ENCODE results near the gene TADA1. TPM values are rescaled to one million over a fixed set of nuclear protein-coding genes. Genes with fewer than 3 reads are reported as not detected.

TADA1 gene
- total RNA-seq, 1 donor from 2014 or later: 11.7 TPM

DNA sequence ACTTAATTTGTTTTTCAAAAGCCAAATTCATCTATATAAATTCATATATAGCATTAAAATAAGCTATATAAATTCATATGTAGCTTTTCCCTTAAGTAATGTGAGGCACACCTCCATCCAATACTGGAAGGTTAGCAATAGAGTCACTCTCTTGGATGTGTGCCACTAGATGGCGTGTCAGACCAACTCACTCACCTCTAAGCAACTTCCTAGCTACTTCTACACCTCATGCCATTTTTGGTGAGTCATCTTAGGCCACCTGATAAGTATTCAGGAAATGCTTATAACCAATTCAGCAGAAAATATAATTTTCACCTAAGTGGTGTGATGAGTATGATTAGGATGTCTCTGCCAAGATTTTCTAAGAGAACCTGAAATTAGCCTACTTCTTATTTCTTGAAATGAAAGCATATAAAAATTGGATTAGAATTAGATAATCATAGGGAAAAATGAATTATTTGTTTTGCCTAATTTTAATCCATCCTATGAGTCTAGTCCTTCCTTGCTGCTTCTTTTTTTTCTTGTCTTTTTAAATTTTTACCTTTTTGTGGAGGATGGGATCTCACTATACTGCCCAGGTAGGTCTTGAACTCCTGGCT lies 34.4 kb upstream of the TADA1 start:
- no peak overlapping the region for H3K4me3 Mint-ChIP-seq (ENCODE audit: unreplicated experiment)
- H3K36me3 Mint-ChIP-seq (ENCODE audit: low read depth, unreplicated experiment): no peaks in the 10 kb centered on the region
- TF ChIP-seq, protein P1, sequence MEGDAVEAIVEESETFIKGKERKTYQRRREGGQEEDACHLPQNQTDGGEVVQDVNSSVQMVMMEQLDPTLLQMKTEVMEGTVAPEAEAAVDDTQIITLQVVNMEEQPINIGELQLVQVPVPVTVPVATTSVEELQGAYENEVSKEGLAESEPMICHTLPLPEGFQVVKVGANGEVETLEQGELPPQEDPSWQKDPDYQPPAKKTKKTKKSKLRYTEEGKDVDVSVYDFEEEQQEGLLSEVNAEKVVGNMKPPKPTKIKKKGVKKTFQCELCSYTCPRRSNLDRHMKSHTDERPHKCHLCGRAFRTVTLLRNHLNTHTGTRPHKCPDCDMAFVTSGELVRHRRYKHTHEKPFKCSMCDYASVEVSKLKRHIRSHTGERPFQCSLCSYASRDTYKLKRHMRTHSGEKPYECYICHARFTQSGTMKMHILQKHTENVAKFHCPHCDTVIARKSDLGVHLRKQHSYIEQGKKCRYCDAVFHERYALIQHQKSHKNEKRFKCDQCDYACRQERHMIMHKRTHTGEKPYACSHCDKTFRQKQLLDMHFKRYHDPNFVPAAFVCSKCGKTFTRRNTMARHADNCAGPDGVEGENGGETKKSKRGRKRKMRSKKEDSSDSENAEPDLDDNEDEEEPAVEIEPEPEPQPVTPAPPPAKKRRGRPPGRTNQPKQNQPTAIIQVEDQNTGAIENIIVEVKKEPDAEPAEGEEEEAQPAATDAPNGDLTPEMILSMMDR (IDR thresholded peaks at IDR 0.05; ENCODE audit: unreplicated experiment): peak; percentile 74
- no peak overlapping the region for H3K27ac Mint-ChIP-seq (ENCODE audit: unreplicated experiment)
- peak; percentile 62 for DNase-seq (ENCODE audit: low spot score)
- H3K27me3 Mint-ChIP-seq (ENCODE audit: unreplicated experiment): no peaks in the 10 kb centered on the region
- H3K9me3 Mint-ChIP-seq (ENCODE audit: unreplicated experiment): peaks cover 4% of the 10 kb centered on the region
- H3K4me1 Mint-ChIP-seq (ENCODE audit: unreplicated experiment): no peaks in the 10 kb centered on the region

DNA sequence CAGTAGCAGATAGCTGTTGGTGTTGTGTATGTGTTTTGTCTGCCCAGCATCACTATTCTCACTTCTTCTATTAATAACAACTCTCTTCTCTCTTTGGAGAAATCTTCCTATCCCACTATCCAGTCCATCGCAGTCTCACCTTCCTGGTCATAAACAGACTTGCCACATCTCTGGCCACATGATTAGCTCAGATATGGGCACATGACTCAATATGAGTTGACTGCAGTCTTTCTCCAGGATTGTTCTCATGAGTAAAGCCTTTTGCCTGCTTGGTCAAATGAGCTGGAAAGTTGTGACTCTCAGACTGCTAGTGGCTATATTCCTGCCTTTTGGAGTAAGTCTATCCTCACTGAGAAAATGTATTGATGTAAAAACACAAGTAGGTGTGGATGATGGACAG lies 32.9 kb upstream of the TADA1 start:
- Mint-ChIP-seq H3K9me3 (ENCODE audit: unreplicated experiment) (peaks cover 4% of the 10 kb centered on the region), H3K36me3 (ENCODE audit: low read depth, unreplicated experiment) (no peaks in the 10 kb centered on the region), H3K4me1 (ENCODE audit: unreplicated experiment) (no peaks in the 10 kb centered on the region), H3K27me3 (ENCODE audit: unreplicated experiment) (no peaks in the 10 kb centered on the region), H3K27ac (ENCODE audit: unreplicated experiment) (no peak overlapping the region), H3K4me3 (ENCODE audit: unreplicated experiment) (no peak overlapping the region)
- TF ChIP-seq, protein P1 (IDR thresholded peaks at IDR 0.05; ENCODE audit: unreplicated experiment): no peak
- no peak for DNase-seq (ENCODE audit: low spot score)

DNA sequence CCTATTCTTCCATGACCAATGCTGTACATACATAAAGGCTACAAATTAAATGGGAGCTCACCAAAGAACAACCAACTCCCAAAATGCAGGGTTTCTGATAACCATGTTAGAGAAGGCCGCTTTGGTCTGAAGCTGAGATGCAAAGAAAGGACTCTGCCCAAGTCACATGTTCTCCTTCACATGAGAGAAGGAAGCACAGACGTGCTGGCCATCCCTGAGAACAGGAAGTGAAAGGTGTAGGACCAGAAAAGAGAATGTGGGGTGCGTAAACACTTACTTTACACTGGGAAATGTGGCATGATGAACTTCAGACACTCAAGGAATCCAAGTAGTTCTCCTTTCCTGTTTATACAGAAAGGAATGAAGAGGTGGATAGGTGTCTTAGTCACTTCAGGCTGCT lies 31.7 kb upstream of the TADA1 start:
- Mint-ChIP-seq H3K4me3 (ENCODE audit: unreplicated experiment) (no peak overlapping the region), H3K27me3 (ENCODE audit: unreplicated experiment) (peaks cover 2% of the 10 kb centered on the region), H3K4me1 (ENCODE audit: unreplicated experiment) (no peaks in the 10 kb centered on the region), H3K36me3 (ENCODE audit: low read depth, unreplicated experiment) (no peaks in the 10 kb centered on the region), H3K27ac (ENCODE audit: unreplicated experiment) (no peak overlapping the region), H3K9me3 (ENCODE audit: unreplicated experiment) (peaks cover 4% of the 10 kb centered on the region)
- no peak for DNase-seq (ENCODE audit: low spot score)
- TF ChIP-seq, protein P1 (IDR thresholded peaks at IDR 0.05; ENCODE audit: unreplicated experiment): no peak

DNA sequence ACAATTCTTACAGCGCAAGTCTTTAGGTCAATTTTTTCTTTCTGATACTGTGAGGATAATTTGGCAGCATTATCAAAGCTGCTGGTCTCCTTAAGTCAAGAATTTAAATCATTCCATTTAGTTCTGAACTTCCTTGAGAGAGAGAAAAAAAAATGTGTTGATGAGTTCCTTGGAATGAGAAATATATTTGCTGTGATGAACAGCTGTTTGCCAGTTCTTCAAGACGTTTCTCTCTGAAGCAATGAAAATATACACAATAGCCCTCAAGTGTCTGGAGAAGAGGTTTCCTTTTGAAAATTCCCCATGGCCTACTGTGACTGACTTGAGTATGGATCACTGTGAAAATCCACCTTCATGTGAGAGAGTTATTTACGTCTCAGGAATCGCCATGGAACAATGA lies 31.0 kb upstream of the TADA1 start:
- Mint-ChIP-seq H3K4me3 (ENCODE audit: unreplicated experiment) (no peak overlapping the region), H3K4me1 (ENCODE audit: unreplicated experiment) (no peaks in the 10 kb centered on the region), H3K36me3 (ENCODE audit: low read depth, unreplicated experiment) (no peaks in the 10 kb centered on the region), H3K9me3 (ENCODE audit: unreplicated experiment) (peaks cover 4% of the 10 kb centered on the region), H3K27me3 (ENCODE audit: unreplicated experiment) (peaks cover 2% of the 10 kb centered on the region), H3K27ac (ENCODE audit: unreplicated experiment) (no peak overlapping the region)
- TF ChIP-seq, protein P1 (IDR thresholded peaks at IDR 0.05; ENCODE audit: unreplicated experiment): no peak
- DNase-seq (ENCODE audit: low spot score): no peak

DNA sequence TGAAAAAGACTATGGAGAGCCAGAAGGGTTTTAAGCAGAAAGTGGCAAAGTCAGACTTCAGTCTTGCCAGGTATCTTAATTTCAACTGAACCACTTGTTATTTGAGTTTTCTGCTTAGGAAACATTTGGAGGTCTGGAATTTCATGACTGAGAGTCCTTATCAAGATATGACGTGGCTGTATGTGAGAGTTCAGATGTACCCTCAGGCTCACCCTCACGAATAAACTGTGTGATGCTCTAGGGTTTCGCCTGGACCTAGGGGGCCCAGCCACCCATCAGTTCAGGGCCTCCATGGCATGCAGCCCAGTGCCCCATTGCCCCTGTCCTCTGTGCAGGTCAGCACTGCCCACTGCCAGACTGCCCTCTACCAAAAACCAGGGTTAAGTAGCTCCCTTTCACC lies 30.6 kb upstream of the TADA1 start:
- no peak overlapping the region for H3K4me3 Mint-ChIP-seq (ENCODE audit: unreplicated experiment)
- TF ChIP-seq, protein P1 (IDR thresholded peaks at IDR 0.05; ENCODE audit: unreplicated experiment): no peak
- no peaks in the 10 kb centered on the region for H3K4me1 Mint-ChIP-seq (ENCODE audit: unreplicated experiment)
- H3K36me3 Mint-ChIP-seq (ENCODE audit: low read depth, unreplicated experiment): no peaks in the 10 kb centered on the region
- peaks cover 2% of the 10 kb centered on the region for H3K27me3 Mint-ChIP-seq (ENCODE audit: unreplicated experiment)
- H3K27ac Mint-ChIP-seq (ENCODE audit: unreplicated experiment): no peak overlapping the region
- peaks cover under 1% of the 10 kb centered on the region for H3K9me3 Mint-ChIP-seq (ENCODE audit: unreplicated experiment)
- DNase-seq (ENCODE audit: low spot score): no peak
